ENCODE results near the gene APOBEC3B.

DNA sequence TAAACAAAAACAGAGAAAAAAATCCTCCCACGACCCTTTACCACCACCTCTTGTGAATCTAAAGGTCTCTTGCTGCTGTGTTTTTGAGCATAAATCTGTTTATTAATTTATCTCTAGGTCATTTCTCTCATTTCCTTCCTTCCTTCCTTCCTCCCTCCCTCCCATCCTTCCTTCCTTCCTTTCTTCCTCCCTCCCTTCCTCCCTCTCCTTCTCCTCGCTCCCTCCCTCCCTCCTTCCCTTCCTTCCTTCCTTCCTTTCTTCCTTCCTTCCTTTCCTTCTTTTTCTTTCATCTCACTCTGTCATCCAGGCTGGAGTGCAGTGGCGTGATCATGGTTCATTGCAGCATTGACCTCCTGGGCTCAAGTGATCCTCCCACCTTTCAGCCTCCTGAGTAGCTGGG, 38.3 kb upstream of the APOBEC3B start:
- TF ChIP-seq, protein P1, sequence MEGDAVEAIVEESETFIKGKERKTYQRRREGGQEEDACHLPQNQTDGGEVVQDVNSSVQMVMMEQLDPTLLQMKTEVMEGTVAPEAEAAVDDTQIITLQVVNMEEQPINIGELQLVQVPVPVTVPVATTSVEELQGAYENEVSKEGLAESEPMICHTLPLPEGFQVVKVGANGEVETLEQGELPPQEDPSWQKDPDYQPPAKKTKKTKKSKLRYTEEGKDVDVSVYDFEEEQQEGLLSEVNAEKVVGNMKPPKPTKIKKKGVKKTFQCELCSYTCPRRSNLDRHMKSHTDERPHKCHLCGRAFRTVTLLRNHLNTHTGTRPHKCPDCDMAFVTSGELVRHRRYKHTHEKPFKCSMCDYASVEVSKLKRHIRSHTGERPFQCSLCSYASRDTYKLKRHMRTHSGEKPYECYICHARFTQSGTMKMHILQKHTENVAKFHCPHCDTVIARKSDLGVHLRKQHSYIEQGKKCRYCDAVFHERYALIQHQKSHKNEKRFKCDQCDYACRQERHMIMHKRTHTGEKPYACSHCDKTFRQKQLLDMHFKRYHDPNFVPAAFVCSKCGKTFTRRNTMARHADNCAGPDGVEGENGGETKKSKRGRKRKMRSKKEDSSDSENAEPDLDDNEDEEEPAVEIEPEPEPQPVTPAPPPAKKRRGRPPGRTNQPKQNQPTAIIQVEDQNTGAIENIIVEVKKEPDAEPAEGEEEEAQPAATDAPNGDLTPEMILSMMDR (conservative IDR thresholded peaks at IDR 0.05): no peak
- TF ChIP-seq ZFX (IDR thresholded peaks at IDR 0.05): no peak

All from C4-2B (cell line).